ENCODE results near the gene ADGRA1. TPM values are rescaled to one million over a fixed set of nuclear protein-coding genes. Genes with fewer than 3 reads are reported as not detected.

Gene ADGRA1
- total RNA-seq, 1 experiment from 2014 or later = not detected

- H3K79me2 ChIP-seq (ENCODE audit: low read length) = no peaks in the 10 kb centered on the region
- intact Hi-C loops (cut with micrococcal nuclease) = no loop called here
- H3K4me3 ChIP-seq (ENCODE audit: low read length) = no peak overlapping the region
- ChIA-PET POLR2A (ENCODE audit: unreplicated experiment) (no interaction called here), CTCF (no interaction called here)
- H3K9me2 ChIP-seq (replicated peaks; ENCODE audit: low read length) = no peaks in the 10 kb centered on the region
- no TSS peak for BruUV-seq (replicated peaks)
- H2AFZ ChIP-seq (ENCODE audit: low read length) = no peak overlapping the region
- H3K4me1 ChIP-seq (ENCODE audit: insufficient read depth, low read length) = no peaks in the 10 kb centered on the region
- no peaks in the 10 kb centered on the region for H3K9me3 ChIP-seq (ENCODE audit: low read length)
- no peaks in the 10 kb centered on the region for H4K20me1 ChIP-seq (ENCODE audit: low read length)
- H3K9ac ChIP-seq (ENCODE audit: low read length) = no peak overlapping the region
- H3K4me2 ChIP-seq (ENCODE audit: low read length) = no peak overlapping the region
- no peaks in the 10 kb centered on the region for H3F3A ChIP-seq (ENCODE audit: low read length, unreplicated experiment)
- ATAC-seq (no peak), DNase-seq (no peak)
- no peak overlapping the region for H3K27ac ChIP-seq (ENCODE audit: low read length)
- H3K36me3 ChIP-seq (ENCODE audit: low read depth, low read length) = no peaks in the 10 kb centered on the region
- peaks cover 63% of the 10 kb centered on the region for H3K27me3 ChIP-seq (ENCODE audit: low read length)
- TF ChIP-seq CTCF (conservative IDR thresholded peaks at IDR 0.05; ENCODE audit: low read depth, low read length) (no peak), EZH2 (IDR thresholded peaks at IDR 0.05; ENCODE audit: low read length, unreplicated experiment) (no peak), EZH2phosphoT487 (IDR thresholded peaks at IDR 0.05; ENCODE audit: borderline replicate concordance, low read length) (no peak)
Measured at GRCh38 chr10:133086247-133086646, 1.5 kb upstream of the ADGRA1 start.

GRCh38 chr10:133087045-133087678 lies 562 bp upstream of the ADGRA1 start:
- no TSS peak for BruUV-seq (replicated peaks)
- no peak overlapping the region for H3K9ac ChIP-seq (ENCODE audit: low read length)
- DNase-seq = no peak
- ChIA-PET POLR2A (ENCODE audit: unreplicated experiment) (no interaction called here), CTCF (no interaction called here)
- TF ChIP-seq EZH2phosphoT487 (IDR thresholded peaks at IDR 0.05; ENCODE audit: borderline replicate concordance, low read length) = no peak
- no peak for TF ChIP-seq CTCF (conservative IDR thresholded peaks at IDR 0.05; ENCODE audit: low read depth, low read length)
- no peak for TF ChIP-seq EZH2 (IDR thresholded peaks at IDR 0.05; ENCODE audit: low read length, unreplicated experiment)
- intact Hi-C loops (cut with micrococcal nuclease) = no loop called here
- H4K20me1 ChIP-seq (ENCODE audit: low read length) = no peaks in the 10 kb centered on the region
- H3K9me2 ChIP-seq (replicated peaks; ENCODE audit: low read length) = no peaks in the 10 kb centered on the region
- H3F3A ChIP-seq (ENCODE audit: low read length, unreplicated experiment) = no peaks in the 10 kb centered on the region
- H3K36me3 ChIP-seq (ENCODE audit: low read depth, low read length) = no peaks in the 10 kb centered on the region
- no peak; the same call in 1 of the 2 replicates for ATAC-seq
- peaks cover 69% of the 10 kb centered on the region for H3K27me3 ChIP-seq (ENCODE audit: low read length)
- no peaks in the 10 kb centered on the region for H3K9me3 ChIP-seq (ENCODE audit: low read length)
- no peak overlapping the region for H3K4me3 ChIP-seq (ENCODE audit: low read length)
- H3K27ac ChIP-seq (ENCODE audit: low read length) = no peak overlapping the region
- no peak overlapping the region for H3K4me2 ChIP-seq (ENCODE audit: low read length)
- H3K79me2 ChIP-seq (ENCODE audit: low read length) = no peaks in the 10 kb centered on the region
- no peak overlapping the region for H2AFZ ChIP-seq (ENCODE audit: low read length)
- H3K4me1 ChIP-seq (ENCODE audit: insufficient read depth, low read length) = no peaks in the 10 kb centered on the region

GRCh38 chr10:133088179-133088955 lies 643 bp downstream of the ADGRA1 start:
- no peaks in the 10 kb centered on the region for H3K9me2 ChIP-seq (replicated peaks; ENCODE audit: low read length)
- ChIA-PET CTCF (no interaction called here), POLR2A (ENCODE audit: unreplicated experiment) (no interaction called here)
- no peak for ATAC-seq
- H3K27me3 ChIP-seq (ENCODE audit: low read length) = peaks cover 77% of the 10 kb centered on the region
- H3K36me3 ChIP-seq (ENCODE audit: low read depth, low read length) = no peaks in the 10 kb centered on the region
- H3K79me2 ChIP-seq (ENCODE audit: low read length) = no peaks in the 10 kb centered on the region
- H4K20me1 ChIP-seq (ENCODE audit: low read length) = no peaks in the 10 kb centered on the region
- H2AFZ ChIP-seq (ENCODE audit: low read length) = no peak overlapping the region
- no peak overlapping the region for H3K4me2 ChIP-seq (ENCODE audit: low read length)
- no peaks in the 10 kb centered on the region for H3K4me1 ChIP-seq (ENCODE audit: insufficient read depth, low read length)
- no peak overlapping the region for H3K9ac ChIP-seq (ENCODE audit: low read length)
- intact Hi-C loops (cut with micrococcal nuclease) = no loop called here
- H3K27ac ChIP-seq (ENCODE audit: low read length) = no peak overlapping the region
- H3K4me3 ChIP-seq (ENCODE audit: low read length) = no peak overlapping the region
- no peaks in the 10 kb centered on the region for H3K9me3 ChIP-seq (ENCODE audit: low read length)
- no peak for TF ChIP-seq EZH2 (IDR thresholded peaks at IDR 0.05; ENCODE audit: low read length, unreplicated experiment)
- TF ChIP-seq EZH2phosphoT487 (IDR thresholded peaks at IDR 0.05; ENCODE audit: borderline replicate concordance, low read length) = no peak; the same call in 1 of the 2 replicates
- no peak for TF ChIP-seq CTCF (conservative IDR thresholded peaks at IDR 0.05; ENCODE audit: low read depth, low read length)
- no TSS peak for BruUV-seq (replicated peaks)
- no peak for DNase-seq
- H3F3A ChIP-seq (ENCODE audit: low read length, unreplicated experiment) = no peaks in the 10 kb centered on the region

Measured in PC-3 (cell line).